ENCODE measurements around the gene ZNF3.
A peak's percentile ranks its signal among the peaks of the same experiment; 100 is the strongest.

Gene ZNF3

DNA sequence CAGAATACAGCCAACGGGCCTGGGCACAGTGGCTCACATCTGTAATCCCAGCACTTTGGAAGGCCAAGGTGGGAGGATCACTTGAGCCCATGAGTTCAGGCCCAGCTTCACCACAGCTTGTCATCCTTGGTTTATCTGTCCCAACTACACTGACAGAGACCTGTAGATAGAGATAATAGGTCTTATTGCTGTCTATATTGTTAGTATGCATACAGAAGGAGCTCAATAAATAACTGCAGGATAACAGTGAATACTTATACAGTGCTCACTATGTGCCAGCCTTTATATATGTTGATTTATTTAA lies 39.2 kb upstream of the ZNF3 start:
- Histone ChIP-seq H3K27me3 (ENCODE audit: control insufficient read depth, insufficient read depth, low read length) (no peaks in the 10 kb centered on the region), H3K36me3 (ENCODE audit: control insufficient read depth, insufficient read depth, low read length) (no peaks in the 10 kb centered on the region), H3K4me3 (ENCODE audit: low read length) (peak overlapping the region; percentile 80), H3K9ac (ENCODE audit: low read length) (no peak overlapping the region), H3K27ac (ENCODE audit: low read depth, low read length) (peak overlapping the region; percentile 55), H3K4me1 (ENCODE audit: control insufficient read depth, insufficient read depth, low read length) (peaks cover 3% of the 10 kb centered on the region)

DNA sequence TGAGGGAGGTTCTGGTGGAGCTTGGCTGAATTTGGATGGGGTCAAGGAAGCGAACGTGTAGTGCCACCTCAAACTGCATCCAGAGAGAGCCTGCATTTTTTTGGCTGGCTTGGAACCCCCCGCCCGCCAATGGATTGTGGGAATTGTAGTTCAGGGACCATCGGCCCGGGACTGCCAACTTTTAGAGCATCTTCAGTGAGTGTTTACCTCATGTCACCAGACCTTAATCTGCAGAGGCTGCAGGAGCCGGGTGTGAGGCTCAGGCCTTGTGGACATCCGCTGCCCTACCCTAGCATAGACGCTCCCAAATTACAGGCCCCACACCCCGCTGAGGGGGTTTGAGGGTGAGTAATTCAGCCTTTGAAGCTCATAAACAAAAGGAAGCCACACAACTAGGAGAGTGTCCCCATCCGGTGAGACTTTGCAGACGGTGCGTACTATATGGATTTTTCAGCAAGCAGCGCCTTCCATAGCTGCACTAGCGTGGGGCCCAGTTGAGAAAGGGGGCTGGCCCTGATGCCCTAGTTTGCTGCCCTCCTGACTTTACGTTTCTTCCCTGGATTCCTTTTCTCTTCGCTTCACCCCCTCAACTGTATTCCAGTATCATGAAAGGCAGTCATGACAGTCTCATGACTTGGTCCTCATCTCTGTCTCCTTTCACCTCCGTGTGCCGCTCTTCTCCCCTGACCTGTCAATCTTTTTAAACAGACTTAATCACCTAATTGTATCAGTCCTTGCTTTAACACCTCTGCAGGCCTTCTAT lies 38.6 kb upstream of the ZNF3 start:
- Histone ChIP-seq H3K4me1 (ENCODE audit: control insufficient read depth, insufficient read depth, low read length) (peaks cover 3% of the 10 kb centered on the region), H3K4me3 (ENCODE audit: low read length) (peak overlapping the region; percentile 80), H3K27ac (ENCODE audit: low read depth, low read length) (peak overlapping the region; percentile 82), H3K9ac (ENCODE audit: low read length) (peak overlapping the region; percentile 2), H3K36me3 (ENCODE audit: control insufficient read depth, insufficient read depth, low read length) (no peaks in the 10 kb centered on the region), H3K27me3 (ENCODE audit: control insufficient read depth, insufficient read depth, low read length) (no peaks in the 10 kb centered on the region)

GRCh38 chr7:100119072-100119969 lies 37.8 kb upstream of the ZNF3 start, which contains the start of the genes CNPY4 and TAF6:
CNPY4 (plus strand) TSS chr7:100119634; CDS start chr7:100119745, 111 bp downstream.
TAF6 (minus strand) TSS chr7:100119358; CDS start chr7:100114209, 5,149 bp downstream.
- no peaks in the 10 kb centered on the region for H3K36me3 ChIP-seq (ENCODE audit: control insufficient read depth, insufficient read depth, low read length)
- H3K27me3 ChIP-seq (ENCODE audit: control insufficient read depth, insufficient read depth, low read length) = no peaks in the 10 kb centered on the region
- H3K9ac ChIP-seq (ENCODE audit: low read length) = peak within 1 kb of the TSS; percentile 10
- H3K4me3 ChIP-seq (ENCODE audit: low read length) = peak within 1 kb of the TSS; percentile 80
- peaks cover 3% of the 10 kb centered on the region for H3K4me1 ChIP-seq (ENCODE audit: control insufficient read depth, insufficient read depth, low read length)
- peak within 1 kb of the TSS; percentile 82 for H3K27ac ChIP-seq (ENCODE audit: low read depth, low read length)

DNA sequence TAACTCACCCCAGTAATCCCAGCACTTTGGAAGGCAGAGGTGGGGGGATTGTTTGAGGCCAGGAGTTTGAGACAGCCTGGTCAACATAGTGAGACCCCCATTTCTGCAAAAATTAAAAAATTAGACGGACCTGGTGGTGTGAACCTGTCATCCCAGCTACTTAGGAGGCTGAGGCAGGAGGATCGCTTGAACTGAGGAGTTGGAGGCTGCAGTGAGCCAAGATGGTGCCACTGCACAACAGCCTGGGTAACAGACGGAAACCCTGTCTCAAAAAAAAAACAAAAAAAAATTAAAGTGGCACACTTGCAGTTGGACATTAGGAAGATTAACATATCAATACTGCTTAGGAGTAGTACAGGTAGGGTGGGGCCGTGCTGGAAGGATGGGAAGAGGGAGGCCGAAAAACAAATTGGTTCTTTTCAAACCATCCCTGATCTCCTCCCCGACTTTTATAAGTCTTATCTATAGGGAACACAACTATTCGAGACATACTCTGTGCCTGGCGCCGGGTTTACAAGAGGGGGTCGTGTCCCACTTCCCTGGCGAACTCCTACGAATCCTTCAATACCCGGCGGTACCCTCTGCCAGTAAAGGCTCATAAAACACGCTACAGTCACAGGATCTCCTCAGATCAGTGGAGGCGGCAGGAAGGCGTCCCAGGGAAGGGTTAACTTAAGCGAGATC lies 37.0 kb upstream of the ZNF3 start:
- peak overlapping the region; percentile 82 for H3K27ac ChIP-seq (ENCODE audit: low read depth, low read length)
- peak overlapping the region; percentile 10 for H3K9ac ChIP-seq (ENCODE audit: low read length)
- peaks cover 3% of the 10 kb centered on the region for H3K4me1 ChIP-seq (ENCODE audit: control insufficient read depth, insufficient read depth, low read length)
- H3K4me3 ChIP-seq (ENCODE audit: low read length) = peak overlapping the region; percentile 80
- no peaks in the 10 kb centered on the region for H3K36me3 ChIP-seq (ENCODE audit: control insufficient read depth, insufficient read depth, low read length)
- no peaks in the 10 kb centered on the region for H3K27me3 ChIP-seq (ENCODE audit: control insufficient read depth, insufficient read depth, low read length)

DNA sequence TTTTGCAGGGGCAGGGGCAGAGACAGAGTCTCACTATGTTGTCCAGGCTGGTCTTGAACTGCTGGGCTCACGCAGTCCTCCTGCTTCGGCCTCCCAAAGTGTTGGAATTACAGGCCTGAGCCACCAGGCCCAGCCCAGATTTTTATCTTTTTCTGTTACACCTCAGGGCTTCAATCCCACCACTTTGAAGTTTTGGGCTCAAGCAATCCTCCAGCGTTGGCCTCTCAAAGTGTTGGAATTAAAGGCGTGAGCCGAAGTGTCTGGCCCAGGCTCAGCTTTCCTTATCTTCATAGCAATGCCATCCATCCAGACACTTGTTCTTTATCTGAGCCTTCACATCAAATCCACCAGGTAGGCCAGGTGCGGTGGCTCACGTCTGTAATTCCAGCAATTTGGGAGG lies 33.5 kb upstream of the ZNF3 start:
- H3K27ac ChIP-seq (ENCODE audit: low read depth, low read length) = no peak overlapping the region
- H3K27me3 ChIP-seq (ENCODE audit: control insufficient read depth, insufficient read depth, low read length) = no peaks in the 10 kb centered on the region
- peaks cover 3% of the 10 kb centered on the region for H3K4me1 ChIP-seq (ENCODE audit: control insufficient read depth, insufficient read depth, low read length)
- no peak overlapping the region for H3K9ac ChIP-seq (ENCODE audit: low read length)
- H3K36me3 ChIP-seq (ENCODE audit: control insufficient read depth, insufficient read depth, low read length) = peaks cover 12% of the 10 kb centered on the region
- H3K4me3 ChIP-seq (ENCODE audit: low read length) = no peak overlapping the region

GRCh38 chr7:100111914-100112313 lies 30.4 kb upstream of the ZNF3 start:
- Histone ChIP-seq H3K36me3 (ENCODE audit: control insufficient read depth, insufficient read depth, low read length) (peaks cover 25% of the 10 kb centered on the region), H3K27me3 (ENCODE audit: control insufficient read depth, insufficient read depth, low read length) (no peaks in the 10 kb centered on the region), H3K9ac (ENCODE audit: low read length) (no peak overlapping the region), H3K27ac (ENCODE audit: low read depth, low read length) (no peak overlapping the region), H3K4me1 (ENCODE audit: control insufficient read depth, insufficient read depth, low read length) (no peaks in the 10 kb centered on the region), H3K4me3 (ENCODE audit: low read length) (no peak overlapping the region)

DNA sequence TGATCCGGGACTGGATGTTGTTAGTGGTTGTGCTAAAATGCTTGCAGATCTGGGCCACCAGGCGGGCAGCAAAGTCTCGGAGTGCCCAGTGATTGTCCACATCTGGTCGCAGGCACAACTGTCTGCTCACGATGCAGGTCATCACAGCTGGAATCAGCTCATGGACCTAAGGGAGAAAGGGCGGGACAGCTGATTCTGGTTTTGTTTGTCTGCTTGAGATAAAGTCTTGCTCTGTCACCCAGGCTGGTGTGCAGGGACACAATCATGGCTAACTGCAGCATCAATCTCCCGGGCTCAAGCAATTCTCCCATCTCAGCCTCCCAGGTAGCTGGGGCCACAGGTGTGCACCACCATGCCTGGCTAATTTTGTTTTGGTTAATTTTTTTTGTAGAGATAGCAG lies 29.6 kb upstream of the ZNF3 start:
- H3K27me3 ChIP-seq (ENCODE audit: control insufficient read depth, insufficient read depth, low read length) = no peaks in the 10 kb centered on the region
- H3K9ac ChIP-seq (ENCODE audit: low read length) = no peak overlapping the region
- no peak overlapping the region for H3K4me3 ChIP-seq (ENCODE audit: low read length)
- peaks cover 28% of the 10 kb centered on the region for H3K36me3 ChIP-seq (ENCODE audit: control insufficient read depth, insufficient read depth, low read length)
- H3K27ac ChIP-seq (ENCODE audit: low read depth, low read length) = no peak overlapping the region
- no peaks in the 10 kb centered on the region for H3K4me1 ChIP-seq (ENCODE audit: control insufficient read depth, insufficient read depth, low read length)

DNA sequence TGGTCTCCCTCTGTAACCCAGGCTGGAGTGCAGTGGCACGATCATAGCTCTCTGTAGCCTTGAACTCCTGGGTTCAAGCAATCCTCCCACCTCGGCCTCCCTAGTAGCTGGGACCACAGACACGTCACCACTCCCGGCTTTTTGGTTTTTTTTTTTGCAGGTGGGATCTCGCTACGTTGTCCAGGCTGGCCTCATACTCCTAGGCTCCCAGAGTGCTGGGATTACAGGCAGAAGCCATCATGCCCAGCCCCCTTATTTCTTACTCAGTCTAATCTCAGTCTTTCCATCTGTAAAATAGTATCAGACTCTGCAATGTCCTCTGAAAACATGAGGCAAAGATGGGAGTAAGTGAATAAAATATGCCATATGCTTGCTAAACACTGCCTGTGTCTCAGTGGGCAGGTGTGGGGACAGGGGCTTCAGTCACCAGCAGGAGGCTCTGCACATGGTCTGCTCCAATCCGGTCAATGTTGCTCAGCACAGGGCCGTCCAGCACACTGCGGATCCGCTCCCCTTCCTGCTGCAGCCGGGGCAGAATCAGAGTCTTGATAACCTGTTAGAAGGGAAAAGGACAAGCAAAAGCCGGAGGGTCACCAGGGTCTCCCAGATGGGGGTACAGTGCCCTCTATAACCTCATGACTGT lies 28.1 kb upstream of the ZNF3 start:
- Histone ChIP-seq H3K36me3 (ENCODE audit: control insufficient read depth, insufficient read depth, low read length) (peaks cover 33% of the 10 kb centered on the region), H3K27me3 (ENCODE audit: control insufficient read depth, insufficient read depth, low read length) (no peaks in the 10 kb centered on the region), H3K27ac (ENCODE audit: low read depth, low read length) (no peak overlapping the region), H3K4me1 (ENCODE audit: control insufficient read depth, insufficient read depth, low read length) (no peaks in the 10 kb centered on the region), H3K4me3 (ENCODE audit: low read length) (no peak overlapping the region), H3K9ac (ENCODE audit: low read length) (no peak overlapping the region)

- Histone ChIP-seq H3K36me3 (ENCODE audit: control insufficient read depth, insufficient read depth, low read length) (peaks cover 35% of the 10 kb centered on the region), H3K9ac (ENCODE audit: low read length) (no peak overlapping the region), H3K27ac (ENCODE audit: low read depth, low read length) (no peak overlapping the region), H3K4me3 (ENCODE audit: low read length) (no peak overlapping the region), H3K4me1 (ENCODE audit: control insufficient read depth, insufficient read depth, low read length) (no peaks in the 10 kb centered on the region), H3K27me3 (ENCODE audit: control insufficient read depth, insufficient read depth, low read length) (no peaks in the 10 kb centered on the region)
These were observed 26.4 kb upstream of the ZNF3 start for GRCh38 chr7:100107890-100108289.

DNA sequence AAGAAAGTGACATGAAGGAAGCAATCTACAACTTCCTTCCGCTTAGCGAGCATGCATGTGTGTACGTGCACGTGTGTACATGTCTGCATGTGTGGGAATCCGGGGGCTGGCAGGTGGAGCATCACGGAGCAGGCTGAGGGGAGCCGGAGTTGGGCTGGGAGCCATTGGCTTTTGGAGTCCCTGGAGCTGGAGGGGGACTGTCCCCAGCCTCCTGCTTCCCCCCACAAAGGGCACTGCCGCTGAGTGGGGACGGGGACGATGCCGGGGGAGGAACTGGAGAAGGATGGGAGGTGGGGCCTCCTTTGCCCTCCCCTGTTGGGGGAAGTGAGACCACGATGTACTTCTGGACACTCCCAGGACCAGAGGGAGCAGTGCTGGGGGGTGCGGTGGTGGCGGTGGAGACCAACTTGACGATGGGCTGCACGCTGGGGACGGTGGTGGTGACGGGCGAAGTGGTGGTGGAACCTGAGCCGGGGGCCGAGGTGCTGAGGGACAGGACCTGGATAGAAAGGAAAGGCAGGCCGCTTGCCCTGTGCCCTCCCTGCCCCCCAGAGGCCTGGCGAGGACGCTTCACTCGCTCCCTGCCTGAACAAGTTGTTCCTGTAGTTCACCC lies 25.7 kb upstream of the ZNF3 start:
- H3K27me3 ChIP-seq (ENCODE audit: control insufficient read depth, insufficient read depth, low read length) = no peaks in the 10 kb centered on the region

GRCh38 chr7:100106633-100107032 lies 25.1 kb upstream of the ZNF3 start:
- Histone ChIP-seq H3K9ac (ENCODE audit: low read length) (no peak overlapping the region), H3K36me3 (ENCODE audit: control insufficient read depth, insufficient read depth, low read length) (peaks cover 35% of the 10 kb centered on the region), H3K27me3 (ENCODE audit: control insufficient read depth, insufficient read depth, low read length) (no peaks in the 10 kb centered on the region), H3K4me1 (ENCODE audit: control insufficient read depth, insufficient read depth, low read length) (no peaks in the 10 kb centered on the region), H3K4me3 (ENCODE audit: low read length) (no peak overlapping the region), H3K27ac (ENCODE audit: low read depth, low read length) (no peak overlapping the region)

More for the DNA sequence above, 25.7 kb upstream of the ZNF3 start:
- no peaks in the 10 kb centered on the region for H3K4me1 ChIP-seq (ENCODE audit: control insufficient read depth, insufficient read depth, low read length)
- no peak overlapping the region for H3K4me3 ChIP-seq (ENCODE audit: low read length)
- no peak overlapping the region for H3K27ac ChIP-seq (ENCODE audit: low read depth, low read length)
- H3K9ac ChIP-seq (ENCODE audit: low read length) = no peak overlapping the region
- peaks cover 35% of the 10 kb centered on the region for H3K36me3 ChIP-seq (ENCODE audit: control insufficient read depth, insufficient read depth, low read length)

Data from rectal smooth muscle tissue (tissue), 1 donor.